ENCODE results near the gene RGS3.

Gene RGS3

DNA sequence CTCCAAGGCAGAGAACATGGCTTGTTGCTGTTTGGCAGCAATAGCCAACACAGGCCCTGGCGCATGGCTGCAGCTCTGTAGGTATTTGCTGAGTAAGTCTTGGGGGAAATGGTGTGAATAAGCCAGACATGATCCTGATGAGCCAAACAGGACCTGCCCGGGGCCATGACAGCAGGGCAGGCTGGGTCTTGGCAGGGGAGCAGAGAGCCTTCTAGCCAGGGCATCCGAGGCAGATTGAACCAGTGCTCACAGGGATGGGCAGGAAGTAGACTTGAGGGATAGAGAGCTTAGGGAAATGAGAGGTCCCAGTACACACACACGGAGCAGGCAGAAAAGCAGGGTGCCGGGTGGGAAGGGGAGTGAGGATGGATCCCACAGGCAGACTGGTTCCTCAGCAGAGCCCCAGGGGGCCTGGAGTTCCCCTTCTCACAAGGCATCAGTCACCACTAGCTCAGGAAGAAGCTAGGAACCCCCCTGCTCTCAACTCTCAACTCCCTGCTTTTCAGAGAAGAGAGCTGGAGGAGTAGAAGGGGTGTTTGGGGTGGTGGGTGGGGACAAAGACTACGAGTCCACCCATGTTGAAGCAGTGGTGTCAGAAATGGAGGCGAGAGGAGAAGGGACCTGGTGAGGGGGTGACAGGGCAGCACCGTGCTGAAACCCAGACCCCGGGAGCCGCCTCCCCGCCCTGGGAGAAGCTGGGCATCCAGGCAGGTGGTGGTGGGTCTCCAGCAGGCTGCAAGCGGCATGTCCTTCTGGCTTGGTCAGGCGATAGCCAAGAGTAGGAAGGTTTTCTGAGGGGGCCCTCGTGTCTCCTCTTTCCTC, 111.1 kb downstream of the RGS3 start:
- DNase-seq = no peak

DNA sequence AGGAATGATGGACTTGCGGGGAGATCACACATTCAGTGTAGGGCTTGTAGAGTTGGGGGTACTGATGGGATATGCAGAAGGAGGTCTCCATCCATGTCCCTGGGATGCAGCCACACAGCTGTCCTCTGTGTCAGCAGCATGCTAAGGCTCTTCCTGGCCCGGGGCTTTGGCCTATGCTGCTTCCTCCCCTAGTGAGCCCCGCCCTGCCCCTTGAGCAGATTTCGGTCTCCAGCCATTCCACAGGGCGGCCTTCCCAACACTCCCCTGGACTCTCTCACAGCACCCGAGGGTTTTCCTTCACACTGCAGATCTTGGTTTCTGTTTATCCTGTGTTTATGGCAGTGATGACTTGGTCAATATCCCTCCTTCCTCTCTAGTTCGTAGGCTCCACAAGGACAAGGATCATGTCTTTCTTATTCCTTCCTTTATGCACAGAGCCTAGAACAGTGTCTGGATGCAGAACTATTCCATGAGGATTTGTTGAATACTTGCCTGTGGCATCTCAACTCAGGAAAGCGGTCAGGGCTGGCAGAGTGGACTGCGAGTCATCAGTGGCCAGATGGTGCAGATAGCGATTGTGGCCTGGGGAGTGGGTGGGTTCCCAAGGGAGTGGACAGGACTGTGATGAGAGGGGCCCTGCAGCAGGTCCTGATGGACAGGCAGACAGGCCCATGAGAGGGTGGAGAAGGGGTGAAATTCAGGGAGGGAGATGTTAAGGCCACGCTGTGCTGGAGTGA, 114.2 kb downstream of the RGS3 start:
- DNase-seq = no peak

DNA sequence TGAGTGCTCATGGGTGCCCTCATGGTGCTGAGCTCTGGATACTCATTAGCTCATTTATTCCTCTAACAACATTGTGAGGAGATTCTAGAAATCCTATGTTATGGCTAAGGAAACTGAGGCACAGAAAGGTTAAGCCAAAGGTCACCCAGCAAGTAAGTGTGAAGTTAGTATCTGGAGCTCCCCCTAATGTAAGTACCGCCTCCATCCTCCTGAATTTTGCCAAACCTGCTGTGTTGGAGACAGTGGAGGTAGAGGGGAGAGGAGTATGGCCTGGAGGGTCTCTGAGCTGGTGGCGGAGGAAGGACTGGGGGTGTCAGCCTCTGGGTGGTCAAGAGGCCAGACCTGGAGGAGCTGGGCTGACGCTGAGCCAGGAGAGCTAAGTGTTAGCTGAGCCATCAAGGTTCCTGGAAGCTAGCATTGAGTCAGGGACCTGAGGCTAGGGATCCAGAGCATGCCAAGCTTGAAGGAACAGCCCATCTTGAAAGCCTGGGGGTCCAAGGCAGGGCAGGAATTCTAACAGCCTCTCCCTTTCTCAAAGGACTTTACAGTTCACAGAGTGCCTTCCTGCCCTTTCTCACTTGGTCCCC, 114.8 kb downstream of the RGS3 start:
- DNase-seq = no peak

DNA sequence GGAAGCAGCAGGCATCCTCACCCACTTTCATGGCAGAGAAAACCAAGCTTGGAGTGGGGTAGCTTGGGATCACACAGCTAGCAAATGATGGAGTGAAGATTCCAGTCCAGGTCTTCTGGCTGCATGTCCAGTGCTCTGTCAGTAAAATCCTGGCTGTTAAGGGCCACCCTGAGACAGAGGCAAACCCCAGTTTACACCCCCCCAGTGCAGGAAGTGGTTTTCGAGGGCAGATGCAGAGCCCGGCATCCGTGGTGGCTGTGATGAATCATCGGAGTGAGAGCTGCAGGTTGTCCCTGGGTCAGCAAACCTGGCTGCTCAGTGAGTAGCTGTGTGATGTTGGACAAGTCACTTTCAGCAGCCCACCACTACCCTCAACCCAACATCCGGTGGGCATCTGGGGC, 115.4 kb downstream of the RGS3 start:
- DNase-seq = peak; percentile 32

DNA sequence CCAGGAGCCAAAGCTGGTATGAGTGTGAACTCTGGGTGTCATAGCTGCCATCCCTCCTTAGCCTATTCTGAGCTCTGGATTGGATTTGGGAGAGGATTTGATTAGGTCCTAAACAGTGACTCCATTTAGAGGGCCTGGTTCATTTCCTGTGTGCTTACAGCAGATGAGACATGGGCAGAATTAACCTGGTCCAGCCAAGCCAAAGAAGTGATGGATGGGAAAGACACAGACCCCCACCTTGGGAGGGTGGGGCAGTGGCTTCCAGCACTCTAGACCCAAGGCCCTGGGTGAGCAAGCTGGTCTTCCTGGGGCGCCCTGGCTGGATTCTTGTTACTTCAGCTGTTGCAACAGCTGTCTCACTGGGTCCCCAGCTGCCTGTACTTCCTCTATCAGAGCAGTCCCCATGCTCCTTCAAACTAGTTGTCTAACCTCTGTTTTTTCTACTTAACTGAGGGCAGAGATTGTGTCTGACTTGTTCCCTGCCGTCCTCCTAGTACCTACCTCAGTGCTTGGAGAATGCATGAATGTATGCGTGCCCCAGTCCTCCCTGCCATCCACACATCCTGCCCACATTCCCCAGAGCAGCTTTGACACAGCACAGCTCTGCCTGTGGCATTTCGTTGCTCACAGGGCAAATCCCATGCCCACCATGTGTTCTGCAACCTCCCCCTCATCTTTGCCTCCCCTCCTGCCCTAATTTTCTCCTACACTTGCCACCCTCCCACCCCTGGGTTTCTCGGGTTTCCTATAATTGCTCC, 115.9 kb downstream of the RGS3 start:
- DNase-seq = no peak

DNA sequence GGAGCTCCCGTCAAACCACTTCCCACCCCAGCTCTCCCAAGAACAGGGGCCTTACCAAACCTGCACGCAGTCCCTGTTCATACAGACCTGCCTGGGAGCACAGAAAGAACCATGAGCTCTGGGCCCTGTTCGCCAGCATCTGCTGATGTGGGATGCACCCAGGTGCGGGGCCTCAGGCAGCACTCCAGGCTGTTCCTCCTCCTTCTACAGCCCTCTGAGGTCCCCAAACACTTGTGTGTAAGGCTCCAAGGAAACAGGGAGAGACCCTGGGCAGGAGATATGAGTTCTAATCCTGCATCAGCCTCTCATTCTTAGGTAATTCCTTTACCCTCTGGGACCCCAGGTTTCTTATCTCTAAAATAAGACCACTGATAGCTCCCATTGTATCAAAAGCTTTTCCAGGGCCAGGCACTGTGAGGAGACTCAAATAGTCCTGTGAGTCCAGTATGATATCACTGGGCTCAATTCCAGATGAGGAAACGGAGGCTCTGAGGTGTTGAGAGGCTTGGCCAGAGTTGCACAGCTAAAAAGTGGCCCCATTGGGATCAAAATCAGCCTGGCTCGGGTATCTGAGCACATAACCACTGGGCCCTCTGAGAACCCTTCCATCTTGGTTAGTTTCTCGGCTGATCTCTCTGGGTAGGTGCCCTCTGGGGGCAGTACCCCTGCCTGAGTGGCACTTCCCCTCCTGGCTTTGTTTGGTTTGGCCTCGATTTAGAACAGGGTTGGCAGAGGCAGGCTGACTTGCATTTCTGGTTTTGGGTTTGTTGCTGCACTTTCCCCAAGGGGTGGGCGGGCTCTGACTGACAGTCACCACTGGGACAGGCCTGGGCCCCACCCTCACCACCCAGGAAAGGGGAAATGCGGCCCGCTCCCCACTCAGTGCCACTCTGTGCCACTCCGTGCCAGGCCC, 116.8 kb downstream of the RGS3 start:
- no peak for DNase-seq

DNA sequence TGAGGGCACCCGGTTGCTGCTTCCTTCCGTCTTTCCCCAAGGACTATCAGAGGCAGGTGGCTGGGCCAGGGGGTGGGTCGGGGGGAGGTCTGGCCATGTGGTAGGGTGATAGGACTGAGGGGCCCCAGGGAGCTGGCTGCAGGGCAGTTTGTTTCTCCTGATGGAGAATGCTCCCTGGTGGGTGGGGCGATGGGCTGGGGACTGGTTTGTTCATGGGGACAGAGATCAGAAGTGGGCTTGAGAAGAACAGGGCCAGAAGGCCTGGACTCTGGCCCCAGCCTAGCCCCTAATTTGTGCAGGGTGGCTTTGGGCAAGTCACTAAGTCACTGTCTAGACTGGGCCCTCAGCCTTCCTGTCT, 117.4 kb downstream of the RGS3 start:
- no peak for DNase-seq

DNA sequence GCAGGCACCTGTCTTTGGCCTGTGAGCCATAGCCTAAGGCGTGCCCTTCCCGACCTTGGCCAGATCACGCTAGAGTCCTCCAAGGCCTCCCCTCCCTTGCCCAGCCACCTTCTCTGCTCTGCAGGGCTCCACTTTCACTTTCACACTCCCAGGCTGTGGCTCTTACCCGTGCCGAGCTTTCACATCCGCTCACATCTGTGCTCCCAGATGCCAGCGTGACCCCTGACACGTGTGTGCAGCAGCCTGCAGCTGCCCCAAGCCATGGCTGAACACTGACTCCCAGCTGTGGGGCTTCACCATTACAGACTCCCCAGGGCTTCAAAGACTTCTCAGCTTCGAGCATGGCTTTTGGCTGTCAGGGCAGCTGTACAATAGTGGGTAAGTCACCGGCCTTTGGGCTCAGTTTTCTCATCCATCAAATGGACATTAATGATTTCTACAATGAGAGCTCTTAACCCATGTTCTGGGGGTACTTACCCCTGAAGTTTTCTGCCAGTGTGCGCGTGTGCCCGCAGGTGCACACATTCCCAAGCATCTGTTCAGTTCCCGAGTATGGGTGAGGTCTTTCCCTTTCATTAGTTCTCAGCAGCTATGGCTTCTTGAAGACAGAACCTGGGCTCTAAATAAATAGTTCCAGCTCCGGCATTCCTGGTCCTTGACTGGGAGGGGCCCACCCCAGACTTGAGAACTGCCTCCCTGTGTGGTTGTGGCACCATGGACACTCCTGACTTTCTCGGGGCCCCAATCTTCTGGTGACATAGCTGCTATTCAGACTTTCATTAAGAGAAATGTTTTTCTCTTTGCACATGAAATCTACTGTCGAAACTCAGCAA, 118.6 kb downstream of the RGS3 start:
- DNase-seq = no peak

DNA sequence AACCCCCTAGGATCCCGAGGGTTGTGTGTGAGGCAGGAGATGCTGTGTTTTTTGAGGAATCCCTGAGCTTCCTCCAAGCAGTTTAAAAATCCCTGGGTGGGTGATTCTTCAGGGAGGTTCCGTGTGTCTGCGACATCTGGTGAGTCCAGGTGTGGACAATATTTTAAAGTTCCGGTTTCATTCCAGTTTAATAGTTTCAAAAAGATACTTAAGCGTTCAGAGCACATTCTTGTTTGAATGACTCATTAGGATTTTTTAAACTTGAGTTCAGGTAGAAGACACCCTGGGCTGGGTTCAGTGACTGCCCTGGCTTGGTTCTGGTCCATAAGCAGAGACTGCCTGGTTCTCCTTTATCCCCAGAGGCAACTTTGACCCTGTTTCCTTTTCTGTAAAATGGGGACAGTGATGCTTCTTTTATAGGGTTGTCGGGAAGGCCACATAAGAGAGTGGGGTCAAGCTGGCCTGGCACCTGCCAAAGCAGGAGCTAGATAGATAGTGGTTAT, 119.2 kb downstream of the RGS3 start:
- no peak for DNase-seq

DNA sequence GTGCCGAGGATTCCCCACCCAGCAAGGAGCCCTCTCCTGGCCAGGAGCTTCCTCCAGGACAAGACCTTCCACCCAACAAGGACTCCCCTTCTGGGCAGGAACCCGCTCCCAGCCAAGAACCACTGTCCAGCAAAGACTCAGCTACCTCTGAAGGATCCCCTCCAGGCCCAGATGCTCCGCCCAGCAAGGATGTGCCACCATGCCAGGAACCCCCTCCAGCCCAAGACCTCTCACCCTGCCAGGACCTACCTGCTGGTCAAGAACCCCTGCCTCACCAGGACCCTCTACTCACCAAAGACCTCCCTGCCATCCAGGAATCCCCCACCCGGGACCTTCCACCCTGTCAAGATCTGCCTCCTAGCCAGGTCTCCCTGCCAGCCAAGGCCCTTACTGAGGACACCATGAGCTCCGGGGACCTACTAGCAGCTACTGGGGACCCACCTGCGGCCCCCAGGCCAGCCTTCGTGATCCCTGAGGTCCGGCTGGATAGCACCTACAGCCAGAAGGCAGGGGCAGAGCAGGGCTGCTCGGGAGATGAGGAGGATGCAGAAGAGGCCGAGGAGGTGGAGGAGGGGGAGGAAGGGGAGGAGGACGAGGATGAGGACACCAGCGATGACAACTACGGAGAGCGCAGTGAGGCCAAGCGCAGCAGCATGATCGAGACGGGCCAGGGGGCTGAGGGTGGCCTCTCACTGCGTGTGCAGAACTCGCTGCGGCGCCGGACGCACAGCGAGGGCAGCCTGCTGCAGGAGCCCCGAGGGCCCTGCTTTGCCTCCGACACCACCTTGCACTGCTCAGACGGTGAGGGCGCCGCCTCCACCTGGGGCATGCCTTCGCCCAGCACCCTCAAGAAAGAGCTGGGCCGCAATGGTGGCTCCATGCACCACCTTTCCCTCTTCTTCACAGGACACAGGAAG, 120.2 kb downstream of the RGS3 start:
- DNase-seq = no peak

DNA sequence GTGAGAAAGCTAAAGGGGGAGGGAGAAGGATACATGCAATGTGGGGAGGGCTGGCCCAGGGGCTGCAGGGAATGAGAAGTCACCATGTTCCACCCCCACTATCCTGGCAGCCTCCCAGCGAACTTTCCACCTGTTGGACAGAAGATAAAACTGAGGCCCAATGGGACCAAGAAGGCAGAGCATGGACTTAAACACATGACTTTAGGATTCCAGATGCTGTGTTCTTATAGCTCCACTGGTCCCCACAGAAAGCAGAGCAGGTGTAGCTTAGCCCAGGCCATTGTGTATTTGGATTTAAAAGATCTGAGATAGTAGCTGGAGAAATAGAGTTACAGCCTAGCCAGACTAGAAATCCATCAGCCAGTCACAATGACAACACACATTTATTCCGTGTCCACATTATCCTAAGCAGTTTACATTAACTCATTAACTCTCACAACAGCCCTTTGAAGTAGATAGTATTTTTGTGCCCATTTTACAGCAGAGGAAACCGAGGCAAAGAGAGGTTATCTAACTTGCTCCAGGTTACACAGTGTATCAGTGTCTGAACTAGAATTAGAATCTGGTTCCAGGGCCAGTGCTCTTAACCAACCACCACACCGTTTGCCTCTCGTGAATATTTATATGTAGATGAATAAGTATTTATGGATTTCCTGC, 121.0 kb downstream of the RGS3 start:
- no peak for DNase-seq

DNA sequence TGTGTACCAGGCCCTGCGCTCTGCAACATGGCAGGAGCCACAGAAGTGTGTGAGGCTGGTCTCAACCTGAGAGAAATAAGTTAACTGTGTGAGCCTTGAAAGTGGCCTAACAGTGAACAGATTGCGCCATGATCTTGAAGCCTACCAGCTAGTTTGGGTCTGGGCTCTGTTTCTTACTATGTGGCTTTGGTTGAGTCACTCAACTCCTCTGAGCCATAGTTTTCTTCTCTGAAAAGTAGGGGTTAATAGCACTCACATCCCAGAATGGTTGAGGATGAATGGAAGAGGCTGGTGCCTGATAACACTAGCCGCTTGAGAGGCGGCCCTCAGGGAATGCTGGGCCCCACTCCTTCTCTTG, 121.5 kb downstream of the RGS3 start:
- DNase-seq = no peak

DNA sequence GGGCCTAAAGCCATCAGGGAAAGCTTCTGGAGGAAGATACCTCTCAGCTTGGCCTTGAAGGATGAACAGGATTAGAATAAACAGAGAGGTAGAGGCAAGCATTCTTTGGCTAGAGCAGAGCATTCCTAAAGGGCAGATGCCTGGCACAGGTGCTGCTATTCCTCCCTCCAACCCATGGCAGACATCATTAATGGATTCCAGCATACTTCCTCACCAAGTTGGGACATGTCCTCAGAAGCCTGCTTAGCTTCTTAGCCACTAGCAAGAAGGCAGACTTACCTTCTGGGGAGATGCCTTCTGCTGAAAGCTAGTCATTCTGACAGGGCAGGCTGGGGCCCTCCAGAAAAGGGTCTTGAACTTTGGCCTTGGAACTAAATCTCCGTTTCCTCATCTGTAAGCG, 122.0 kb downstream of the RGS3 start:
- DNase-seq = no peak

DNA sequence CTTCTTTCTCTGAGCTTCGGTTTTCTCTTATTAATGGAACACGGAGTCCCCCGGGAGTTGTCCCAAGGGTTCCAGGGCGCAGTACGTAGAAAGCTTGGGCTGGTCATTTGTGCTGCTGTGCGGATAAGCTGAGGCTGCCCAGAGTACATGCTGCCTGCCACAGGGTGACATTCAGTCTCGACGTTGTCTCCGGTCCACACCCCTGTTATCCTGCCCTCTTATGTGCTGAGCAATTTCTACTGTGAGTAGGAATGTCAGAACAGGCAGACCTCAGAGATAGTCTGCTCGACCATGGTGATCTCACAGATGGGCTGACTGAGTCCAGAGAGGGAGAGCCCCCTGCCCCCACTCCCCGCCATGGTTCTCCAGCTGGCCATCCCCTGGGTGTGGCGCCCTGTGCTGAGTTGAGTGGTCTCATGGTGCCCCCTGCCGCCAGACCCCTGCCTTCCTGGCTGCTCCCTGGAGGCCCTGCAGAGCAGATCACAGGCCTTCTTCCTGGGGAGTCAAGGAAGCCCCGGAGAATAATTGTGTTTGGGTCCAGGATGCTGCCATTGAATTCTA, 124.0 kb downstream of the RGS3 start:
- no peak for DNase-seq

DNA sequence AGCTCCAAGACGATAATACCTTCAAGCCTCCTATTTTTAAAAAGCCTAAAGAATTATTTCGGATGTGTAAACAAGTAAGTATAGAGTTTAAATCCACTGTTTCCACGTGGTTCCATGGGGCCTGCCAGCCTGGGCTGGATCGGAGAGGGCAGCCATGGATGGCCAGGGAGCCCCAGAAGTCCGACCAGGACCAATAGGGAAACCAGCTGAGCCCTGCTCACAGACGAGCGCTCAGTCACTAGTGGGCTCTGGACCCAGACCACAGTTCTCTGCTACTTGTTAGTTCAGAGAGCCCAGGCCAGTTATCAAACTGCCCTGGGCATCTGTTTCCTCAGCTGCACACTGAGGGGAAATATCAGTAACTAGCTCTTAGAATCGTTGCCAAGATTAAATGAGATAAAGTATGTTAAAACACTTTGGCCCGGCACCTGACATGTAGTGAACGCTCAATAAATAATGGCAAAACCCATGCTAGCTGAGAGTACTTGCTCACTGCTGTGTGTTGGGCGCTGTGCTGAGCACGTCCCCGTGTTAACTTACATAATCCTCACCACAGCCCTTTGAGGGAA, 124.8 kb downstream of the RGS3 start:
- DNase-seq = no peak

DNA sequence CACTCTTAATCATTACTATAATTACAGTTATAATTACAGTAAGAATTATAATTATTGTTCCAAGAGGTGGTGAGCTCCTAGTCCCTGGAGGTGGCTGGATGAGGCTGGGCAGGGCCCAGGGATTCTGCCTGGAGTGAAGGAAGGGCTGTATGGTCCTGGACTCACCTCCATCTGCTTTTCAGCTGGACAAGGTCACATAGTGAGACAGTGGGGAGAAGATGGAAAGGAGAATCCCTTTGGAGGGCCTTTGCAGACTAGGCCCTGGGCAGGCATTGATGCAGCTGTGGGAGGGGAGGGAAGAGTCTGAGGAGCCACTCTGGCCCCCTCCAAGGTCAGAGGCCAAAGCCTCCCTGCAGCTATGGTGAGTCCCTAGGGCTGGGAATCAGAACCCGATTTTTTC, 125.4 kb downstream of the RGS3 start:
- DNase-seq = no peak

DNA sequence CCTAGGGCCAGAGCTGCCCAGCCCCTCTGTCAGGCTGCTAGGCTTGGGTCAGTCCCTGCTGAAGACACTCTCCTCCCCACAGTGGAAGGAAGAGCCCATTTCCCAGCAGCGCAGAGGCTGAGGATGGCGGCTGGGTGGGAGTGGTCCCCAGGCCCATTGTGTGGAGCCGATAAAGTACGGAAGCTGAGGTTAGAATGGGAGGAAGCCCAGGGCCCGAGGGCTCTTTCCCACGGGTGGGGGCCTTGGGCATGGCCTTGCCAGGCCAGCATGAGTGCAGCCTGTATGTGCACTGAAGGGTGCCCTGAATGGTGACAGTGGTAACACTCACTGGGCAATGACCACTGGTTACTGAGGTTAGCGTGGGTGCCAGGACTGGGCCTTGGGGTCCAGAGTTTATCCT, 125.9 kb downstream of the RGS3 start:
- DNase-seq = no peak

DNA sequence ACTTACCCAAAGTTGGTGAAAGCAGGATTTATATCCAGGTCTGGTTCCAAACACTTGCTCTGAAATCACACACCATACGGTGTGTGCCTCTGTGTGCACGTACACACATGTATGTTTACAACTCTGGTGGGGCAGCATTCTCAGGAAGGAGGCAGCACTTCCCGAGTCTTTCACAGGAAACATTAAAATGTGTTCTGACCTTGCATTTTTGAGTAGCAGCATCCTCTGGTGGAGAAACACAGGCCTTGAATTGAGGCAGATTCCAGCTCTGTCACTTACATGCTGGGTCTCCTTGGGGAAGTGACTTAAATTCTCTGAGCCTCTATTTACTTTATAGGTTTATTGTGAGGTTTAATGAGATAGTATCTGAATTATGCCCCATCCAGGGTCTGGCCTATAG, 126.4 kb downstream of the RGS3 start:
- DNase-seq = no peak

DNA sequence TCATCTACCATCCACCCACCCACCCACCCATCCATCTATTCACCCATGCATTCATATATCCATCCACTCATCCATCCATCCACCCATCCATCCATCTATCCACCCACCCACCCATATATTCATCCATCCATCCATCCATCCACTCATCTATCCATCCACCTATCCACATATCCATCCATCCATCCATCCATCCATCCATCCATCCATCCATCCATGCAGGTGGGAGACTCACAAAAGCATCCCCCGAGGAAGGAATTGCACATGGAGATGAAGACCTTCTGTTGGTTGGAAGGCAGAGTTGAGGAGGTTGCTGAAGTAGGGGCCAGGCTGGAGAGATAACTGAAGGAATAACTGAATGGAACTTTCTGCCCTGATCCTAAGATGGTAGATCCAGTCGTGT, 126.9 kb downstream of the RGS3 start:
- no peak for DNase-seq

Measured in GOT3 (cell line).